GF-D8 (cell line): ENCODE data around the gene GUCY2F.

ENCODE experiments used
- DNase-seq: peaks from one replicate; lab custom pipeline; 2025; lab: John Stamatoyannopoulos, UW

GUCY2F gene

GRCh38 chrX:109393859-109394258 is 88.0 kb downstream of the GUCY2F start:
- DNase-seq, result no peak

GRCh38 chrX:109392895-109393294 is 89.0 kb downstream of the GUCY2F start:
- no peak for DNase-seq

GRCh38 chrX:109390556-109390955 is 91.3 kb downstream of the GUCY2F start:
- DNase-seq, result no peak

GRCh38 chrX:109389917-109390316 is 92.0 kb downstream of the GUCY2F start:
- DNase-seq, result no peak

- DNase-seq, result no peak
Measured at GRCh38 chrX:109384699-109385098, 97.2 kb downstream of the GUCY2F start.

- DNase-seq, result no peak
Measured at GRCh38 chrX:109382332-109382731, 99.6 kb downstream of the GUCY2F start.

- no peak for DNase-seq
Measured at GRCh38 chrX:109378281-109378680, 103.6 kb downstream of the GUCY2F start.

- no peak for DNase-seq
Measured at GRCh38 chrX:109374262-109374960, 107.5 kb downstream of the GUCY2F start.

- DNase-seq, result no peak
Measured at GRCh38 chrX:109373468-109373867, 108.4 kb downstream of the GUCY2F start.

- no peak for DNase-seq
Measured at GRCh38 chrX:109372716-109373115, 109.2 kb downstream of the GUCY2F start.

- DNase-seq, result no peak
Measured at GRCh38 chrX:109372291-109372690, 109.6 kb downstream of the GUCY2F start.

GRCh38 chrX:109362101-109362500 is 119.8 kb downstream of the GUCY2F start:
- no peak for DNase-seq

- DNase-seq, result no peak
Measured at GRCh38 chrX:109360301-109360700, 121.6 kb downstream of the GUCY2F start.

- no peak for DNase-seq
Measured at GRCh38 chrX:109357706-109358105, 124.2 kb downstream of the GUCY2F start.

- no peak for DNase-seq
Measured at GRCh38 chrX:109356684-109357083, 125.2 kb downstream of the GUCY2F start.

GRCh38 chrX:109352066-109352588 is 129.8 kb downstream of the GUCY2F start:
- no peak for DNase-seq

- no peak for DNase-seq
Measured at GRCh38 chrX:109351557-109351956, 130.3 kb downstream of the GUCY2F start.

GRCh38 chrX:109350551-109350950 is 131.3 kb downstream of the GUCY2F start:
- DNase-seq, result no peak

GRCh38 chrX:109350051-109350450 is 131.8 kb downstream of the GUCY2F start:
- DNase-seq, result no peak

- no peak for DNase-seq
Measured at GRCh38 chrX:109347632-109348031, 134.3 kb downstream of the GUCY2F start.

GRCh38 chrX:109346491-109346890 is 135.4 kb downstream of the GUCY2F start:
- no peak for DNase-seq

- DNase-seq, result no peak
Measured at GRCh38 chrX:109345856-109346255, 136.0 kb downstream of the GUCY2F start.

GRCh38 chrX:109344678-109345077 is 137.2 kb downstream of the GUCY2F start:
- DNase-seq, result no peak

- no peak for DNase-seq
Measured at GRCh38 chrX:109344101-109344500, 137.8 kb downstream of the GUCY2F start.
